Neural cell (in vitro differentiated cells): ENCODE data around the gene ENTPD8. TPM values are rescaled to one million over a fixed set of nuclear protein-coding genes. Genes with fewer than 3 reads are reported as not detected.
A peak's percentile ranks its signal among the peaks of the same experiment; 100 is the strongest.

Experiments used
- H2AFZ ChIP-seq: fragments of 200-600, 300-800 bp; sonication (generic), shearing (Covaris generic); 2 replicates; pipeline ENCODE4 v1.6.0; 2014; ENCODE audit warnings: low read depth, mild to moderate bottlenecking, antibody characterized with exemption, low read length, moderate library complexity
- H3F3A ChIP-seq: fragments of 200-600 bp; shearing (Covaris generic); 2 replicates; pipeline ENCODE4 v1.6.1; 2016; ENCODE audit warnings: mild to moderate bottlenecking, moderate library complexity, mixed read lengths, antibody characterized with exemption, low read length; ENCODE audit not compliant: insufficient read depth, poor library complexity, severe bottlenecking
- H3K27ac ChIP-seq: fragments of 200-600, 300-800 bp; sonication (generic), shearing (Covaris generic); 2 replicates; pipeline ENCODE4 v1.5.1; 2014; ENCODE audit warnings: mild to moderate bottlenecking, low read length, moderate library complexity
- H3K27me3 ChIP-seq: fragments of 300-800, 200-600 bp; sonication (generic), shearing (Covaris generic); 2 replicates; pipeline ENCODE4 v1.6.0; 2014; ENCODE audit warnings: mild to moderate bottlenecking, low read depth, low read length, moderate library complexity; ENCODE audit not compliant: insufficient read depth
- H3K36me3 ChIP-seq: fragments of 300-800, 200-600 bp; sonication (generic), shearing (Covaris generic); 2 replicates; pipeline ENCODE4 v1.5.1; 2014; ENCODE audit warnings: mild to moderate bottlenecking, antibody characterized with exemption, low read length, moderate library complexity; ENCODE audit not compliant: insufficient read depth
- H3K4me2 ChIP-seq: fragments of 300-800, 200-600 bp; sonication (generic), shearing (Covaris generic); 2 replicates; pipeline ENCODE4 v1.6.0; 2014; ENCODE audit warnings: mild to moderate bottlenecking, low read length
- H3K4me3 ChIP-seq: fragments of 300-800, 200-600 bp; sonication (generic), shearing (Covaris generic); 2 replicates; pipeline ENCODE4 v1.5.1; 2014; ENCODE audit warnings: mild to moderate bottlenecking, low read length, moderate library complexity
- H3K79me2 ChIP-seq: fragments of 200-600 bp; shearing (Covaris generic); replicated peaks from 2 replicates; pipeline ENCODE4 v1.6.0; 2014; ENCODE audit warnings: mild to moderate bottlenecking, low read length, moderate library complexity; ENCODE audit not compliant: insufficient read depth
- H3K9ac ChIP-seq: fragments of 300-800, 200-600 bp; sonication (generic), shearing (Covaris generic); 2 replicates; pipeline ENCODE4 v1.6.1; 2016; ENCODE audit warnings: mild to moderate bottlenecking, low read length, mixed read lengths
- H3K9me2 ChIP-seq: fragments of 200-600 bp; shearing (Covaris generic); 2 replicates; pipeline ENCODE4 v1.6.1; 2016; ENCODE audit warnings: mild to moderate bottlenecking, low read length, mixed read lengths; ENCODE audit not compliant: insufficient read depth
- H3K9me3 ChIP-seq: fragments of 200-600, 300-800 bp; sonication (generic), shearing (Covaris generic); 2 replicates; pipeline ENCODE4 v1.6.1; 2016; ENCODE audit warnings: mild to moderate bottlenecking, mixed run types, low read length, moderate library complexity, mixed read lengths
- H4K20me1 ChIP-seq: fragments of 200-600 bp; shearing (Covaris generic); 2 replicates; pipeline ENCODE4 v1.6.1; 2016; ENCODE audit warnings: mild to moderate bottlenecking, mixed run types; ENCODE audit not compliant: insufficient read depth
- EP300 ChIP-seq: fragments of 450-650 bp; conservative IDR thresholded peaks from 2 replicates; pipeline ENCODE4 v1.6.1; 2014; ENCODE audit warnings: antibody characterized with exemption, mild to moderate bottlenecking, moderate library complexity; ENCODE audit not compliant: poor library complexity, severe bottlenecking
- EZH2 ChIP-seq: fragments of 200-600, 300-800 bp; shearing (Covaris generic), sonication (generic); IDR thresholded peaks from 2 replicates; pipeline ENCODE4 v1.6.1; 2014; ENCODE audit warnings: antibody characterized with exemption, low read length, borderline replicate concordance, mild to moderate bottlenecking; ENCODE audit not compliant: insufficient read depth, poor library complexity, severe bottlenecking
- MXI1 ChIP-seq: fragments of 450-650 bp; conservative IDR thresholded peaks from 2 replicates; pipeline ENCODE4 v1.6.1; 2014; ENCODE audit warnings: antibody characterized with exemption, mild to moderate bottlenecking; ENCODE audit not compliant: poor library complexity, severe bottlenecking
- POLR2AphosphoS5 ChIP-seq: IDR thresholded peaks from 2 replicates; pipeline ENCODE4 v1.6.1; 2012
- RAD21 ChIP-seq: fragments of 450-650 bp; conservative IDR thresholded peaks from 2 replicates; pipeline ENCODE4 v1.6.1; 2014; ENCODE audit warnings: antibody characterized with exemption, mild to moderate bottlenecking, moderate library complexity
- SMC3 ChIP-seq: fragments of 450-650 bp; conservative IDR thresholded peaks from 2 replicates; pipeline ENCODE4 v1.6.1; 2014; ENCODE audit warnings: antibody characterized with exemption, mild to moderate bottlenecking, moderate library complexity; ENCODE audit not compliant: poor library complexity
- TAF1 ChIP-seq: IDR thresholded peaks from 2 replicates; pipeline ENCODE4 v1.6.1; 2012; ENCODE audit warnings: low read depth
- polyA plus RNA-seq: library from polyadenylated mRNA; depleted of rRNA; stranded (reverse); fragments of >200 nt; gene quantifications from 2 replicates; pipeline ENCODE4 v1.2.3, GENCODE V29; 2014
- TF ChIP-seq, protein P1 (sequence below): fragments of 450-650 bp; IDR thresholded peaks from 2 replicates; pipeline ENCODE4 v1.5.1; 2014; ENCODE audit warnings: antibody characterized with exemption, mild to moderate bottlenecking, moderate library complexity; ENCODE audit not compliant: poor library complexity, severe bottlenecking
- TF ChIP-seq, protein P2 (sequence below): IDR thresholded peaks from 2 replicates; pipeline ENCODE4 v1.6.1; 2012; ENCODE audit warnings: borderline replicate concordance

Gene ENTPD8
- polyA plus RNA-seq, 1 donor from 2014 or later, result not detected

DNA sequence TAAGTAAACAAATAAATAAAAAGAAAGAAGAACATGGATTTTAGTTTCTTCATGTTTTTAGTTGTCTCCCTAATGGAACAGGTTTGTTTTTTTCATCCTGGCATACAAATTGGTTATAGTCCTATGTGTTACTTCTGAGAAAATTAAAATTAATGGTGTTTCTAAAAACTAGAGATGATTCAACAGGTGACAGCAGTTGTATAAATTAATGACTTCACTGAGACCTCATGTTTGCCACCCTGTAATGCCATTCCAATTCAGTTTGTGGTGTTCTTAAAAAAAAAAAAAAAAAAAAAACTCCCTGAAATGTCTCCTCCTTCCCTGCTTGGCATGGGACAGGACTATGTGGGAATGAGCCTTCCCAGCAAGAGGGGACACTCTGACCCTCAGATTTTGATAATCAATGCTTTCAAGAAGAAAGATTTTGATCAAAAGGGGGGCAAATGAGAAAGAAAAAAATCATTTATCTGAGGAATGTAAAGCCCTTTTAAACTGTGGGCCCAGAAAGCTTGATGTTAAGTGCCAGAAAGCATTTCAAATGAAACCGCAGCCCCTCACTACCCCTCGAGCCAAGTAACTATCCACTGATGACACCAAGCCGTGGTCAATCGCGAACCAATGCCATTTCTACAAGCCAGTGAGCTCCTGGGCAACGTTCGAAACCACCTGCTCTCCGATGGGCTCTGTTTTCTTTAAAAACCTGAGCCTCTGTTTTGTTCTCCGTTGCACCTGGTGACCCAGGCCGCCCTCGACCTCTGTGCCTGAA, 19.1 kb downstream of the ENTPD8 start:
- Histone ChIP-seq H3F3A (no peaks in the 10 kb centered on the region), H3K9ac (peak overlapping the region; percentile 70), H3K27me3 (no peaks in the 10 kb centered on the region), H3K27ac (no peak overlapping the region), H4K20me1 (no peaks in the 10 kb centered on the region), H2AFZ (peak overlapping the region; percentile 63), H3K36me3 (no peaks in the 10 kb centered on the region), H3K9me2 (no peaks in the 10 kb centered on the region), H3K4me3 (peak overlapping the region; percentile 82), H3K9me3 (no peaks in the 10 kb centered on the region), H3K4me2 (peak overlapping the region; percentile 95), H3K79me2 (peaks cover 16% of the 10 kb centered on the region)
- TF ChIP-seq RAD21, result no peak
- no peak for TF ChIP-seq EZH2
- no peak for TF ChIP-seq TAF1
- TF ChIP-seq, protein P1, sequence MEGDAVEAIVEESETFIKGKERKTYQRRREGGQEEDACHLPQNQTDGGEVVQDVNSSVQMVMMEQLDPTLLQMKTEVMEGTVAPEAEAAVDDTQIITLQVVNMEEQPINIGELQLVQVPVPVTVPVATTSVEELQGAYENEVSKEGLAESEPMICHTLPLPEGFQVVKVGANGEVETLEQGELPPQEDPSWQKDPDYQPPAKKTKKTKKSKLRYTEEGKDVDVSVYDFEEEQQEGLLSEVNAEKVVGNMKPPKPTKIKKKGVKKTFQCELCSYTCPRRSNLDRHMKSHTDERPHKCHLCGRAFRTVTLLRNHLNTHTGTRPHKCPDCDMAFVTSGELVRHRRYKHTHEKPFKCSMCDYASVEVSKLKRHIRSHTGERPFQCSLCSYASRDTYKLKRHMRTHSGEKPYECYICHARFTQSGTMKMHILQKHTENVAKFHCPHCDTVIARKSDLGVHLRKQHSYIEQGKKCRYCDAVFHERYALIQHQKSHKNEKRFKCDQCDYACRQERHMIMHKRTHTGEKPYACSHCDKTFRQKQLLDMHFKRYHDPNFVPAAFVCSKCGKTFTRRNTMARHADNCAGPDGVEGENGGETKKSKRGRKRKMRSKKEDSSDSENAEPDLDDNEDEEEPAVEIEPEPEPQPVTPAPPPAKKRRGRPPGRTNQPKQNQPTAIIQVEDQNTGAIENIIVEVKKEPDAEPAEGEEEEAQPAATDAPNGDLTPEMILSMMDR, result no peak
- TF ChIP-seq EP300, result no peak
- TF ChIP-seq, protein P2, sequence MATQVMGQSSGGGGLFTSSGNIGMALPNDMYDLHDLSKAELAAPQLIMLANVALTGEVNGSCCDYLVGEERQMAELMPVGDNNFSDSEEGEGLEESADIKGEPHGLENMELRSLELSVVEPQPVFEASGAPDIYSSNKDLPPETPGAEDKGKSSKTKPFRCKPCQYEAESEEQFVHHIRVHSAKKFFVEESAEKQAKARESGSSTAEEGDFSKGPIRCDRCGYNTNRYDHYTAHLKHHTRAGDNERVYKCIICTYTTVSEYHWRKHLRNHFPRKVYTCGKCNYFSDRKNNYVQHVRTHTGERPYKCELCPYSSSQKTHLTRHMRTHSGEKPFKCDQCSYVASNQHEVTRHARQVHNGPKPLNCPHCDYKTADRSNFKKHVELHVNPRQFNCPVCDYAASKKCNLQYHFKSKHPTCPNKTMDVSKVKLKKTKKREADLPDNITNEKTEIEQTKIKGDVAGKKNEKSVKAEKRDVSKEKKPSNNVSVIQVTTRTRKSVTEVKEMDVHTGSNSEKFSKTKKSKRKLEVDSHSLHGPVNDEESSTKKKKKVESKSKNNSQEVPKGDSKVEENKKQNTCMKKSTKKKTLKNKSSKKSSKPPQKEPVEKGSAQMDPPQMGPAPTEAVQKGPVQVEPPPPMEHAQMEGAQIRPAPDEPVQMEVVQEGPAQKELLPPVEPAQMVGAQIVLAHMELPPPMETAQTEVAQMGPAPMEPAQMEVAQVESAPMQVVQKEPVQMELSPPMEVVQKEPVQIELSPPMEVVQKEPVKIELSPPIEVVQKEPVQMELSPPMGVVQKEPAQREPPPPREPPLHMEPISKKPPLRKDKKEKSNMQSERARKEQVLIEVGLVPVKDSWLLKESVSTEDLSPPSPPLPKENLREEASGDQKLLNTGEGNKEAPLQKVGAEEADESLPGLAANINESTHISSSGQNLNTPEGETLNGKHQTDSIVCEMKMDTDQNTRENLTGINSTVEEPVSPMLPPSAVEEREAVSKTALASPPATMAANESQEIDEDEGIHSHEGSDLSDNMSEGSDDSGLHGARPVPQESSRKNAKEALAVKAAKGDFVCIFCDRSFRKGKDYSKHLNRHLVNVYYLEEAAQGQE, result no peak
- no peak for TF ChIP-seq SMC3
- TF ChIP-seq POLR2AphosphoS5, result no peak
- TF ChIP-seq MXI1, result no peak

DNA sequence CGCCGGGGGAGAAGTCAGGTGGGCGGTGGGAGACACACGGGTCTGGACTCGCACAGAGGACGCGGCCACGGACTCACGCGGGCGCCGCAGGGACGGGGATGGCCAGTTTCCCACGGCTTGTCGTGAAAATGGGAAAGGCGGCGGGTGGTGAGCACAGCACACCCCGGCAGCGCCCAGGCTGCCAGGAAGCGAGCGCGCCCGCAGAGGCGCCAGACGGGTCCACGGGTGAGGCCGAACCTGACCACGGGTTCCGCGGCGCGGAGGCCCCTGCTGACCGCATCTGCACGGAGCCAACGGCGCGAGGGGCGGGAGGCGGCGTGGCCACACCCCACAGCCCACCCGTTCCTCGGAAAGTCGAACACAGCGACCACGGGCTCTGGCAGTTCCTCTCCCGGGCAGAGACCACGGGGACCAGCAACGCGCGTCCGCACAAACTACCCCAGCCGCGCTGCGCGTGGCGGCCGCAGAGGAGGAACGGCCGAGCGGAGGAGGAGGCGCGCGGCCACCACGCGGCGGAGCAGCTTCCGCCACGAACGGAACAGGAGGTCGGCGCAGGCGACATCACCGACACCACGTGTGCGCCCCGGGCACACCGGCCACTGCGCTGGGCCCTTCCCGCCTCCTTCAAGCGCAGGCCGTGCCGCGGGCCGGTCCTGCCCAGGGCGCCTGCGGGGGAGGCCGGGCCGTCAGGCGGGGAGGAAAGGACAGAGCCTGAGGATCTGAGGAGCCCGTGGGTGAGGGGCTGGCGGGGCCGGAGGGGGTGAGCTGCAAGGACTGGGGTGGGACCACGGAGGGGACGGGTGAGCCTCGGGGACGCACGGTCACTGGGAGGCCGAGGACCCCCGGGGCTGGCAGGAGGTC, 23.8 kb downstream of the ENTPD8 start:
- no peaks in the 10 kb centered on the region for H4K20me1 ChIP-seq
- no peaks in the 10 kb centered on the region for H3K27me3 ChIP-seq
- H3F3A ChIP-seq, result no peaks in the 10 kb centered on the region
- H3K9me3 ChIP-seq, result no peaks in the 10 kb centered on the region
- no peak overlapping the region for H3K27ac ChIP-seq
- no peaks in the 10 kb centered on the region for H3K9me2 ChIP-seq
- TF ChIP-seq SMC3 (no peak), TAF1 (no peak), MXI1 (no peak), POLR2AphosphoS5 (no peak), RAD21 (no peak), EP300 (no peak)
- TF ChIP-seq, protein P1, result no peak
- TF ChIP-seq, protein P2, result no peak
- H3K9ac ChIP-seq, result no peak overlapping the region
- H3K36me3 ChIP-seq, result no peaks in the 10 kb centered on the region
- no peak overlapping the region for H3K4me2 ChIP-seq
- no peak overlapping the region for H2AFZ ChIP-seq
- no peak overlapping the region for H3K4me3 ChIP-seq
- H3K79me2 ChIP-seq, result peaks cover 16% of the 10 kb centered on the region
